Measurements from ENCODE around the gene SUGP2.
"Not testable (repeated sequence)": the region's sequence is repeated elsewhere in the genome, so short reads cannot be mapped to it uniquely, and the experiment has no call there.

The SUGP2 gene

GRCh38 chr19:19028526-19028925, 4.8 kb downstream of the SUGP2 start:
- no peak for DNase-seq

DNA sequence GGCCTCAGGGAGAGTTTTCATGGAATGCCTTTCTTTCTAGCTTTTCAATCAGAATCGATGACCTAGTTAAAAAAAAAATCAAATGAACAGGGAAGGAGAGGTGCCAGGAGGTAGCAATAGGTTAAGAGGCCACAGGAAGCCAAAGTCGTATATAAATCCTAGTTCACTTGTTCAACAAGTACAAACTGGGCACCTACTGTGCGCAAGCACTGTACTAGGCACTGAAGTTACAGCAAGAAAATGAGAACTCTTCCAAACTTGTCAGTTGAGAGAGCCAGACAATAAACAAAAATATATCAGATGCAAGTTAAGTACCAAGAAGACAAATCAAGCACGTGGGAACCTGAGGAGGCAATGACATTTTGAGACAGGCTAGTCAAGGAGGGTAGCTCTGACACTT, 6.1 kb downstream of the SUGP2 start:
- DNase-seq, result no peak

DNA sequence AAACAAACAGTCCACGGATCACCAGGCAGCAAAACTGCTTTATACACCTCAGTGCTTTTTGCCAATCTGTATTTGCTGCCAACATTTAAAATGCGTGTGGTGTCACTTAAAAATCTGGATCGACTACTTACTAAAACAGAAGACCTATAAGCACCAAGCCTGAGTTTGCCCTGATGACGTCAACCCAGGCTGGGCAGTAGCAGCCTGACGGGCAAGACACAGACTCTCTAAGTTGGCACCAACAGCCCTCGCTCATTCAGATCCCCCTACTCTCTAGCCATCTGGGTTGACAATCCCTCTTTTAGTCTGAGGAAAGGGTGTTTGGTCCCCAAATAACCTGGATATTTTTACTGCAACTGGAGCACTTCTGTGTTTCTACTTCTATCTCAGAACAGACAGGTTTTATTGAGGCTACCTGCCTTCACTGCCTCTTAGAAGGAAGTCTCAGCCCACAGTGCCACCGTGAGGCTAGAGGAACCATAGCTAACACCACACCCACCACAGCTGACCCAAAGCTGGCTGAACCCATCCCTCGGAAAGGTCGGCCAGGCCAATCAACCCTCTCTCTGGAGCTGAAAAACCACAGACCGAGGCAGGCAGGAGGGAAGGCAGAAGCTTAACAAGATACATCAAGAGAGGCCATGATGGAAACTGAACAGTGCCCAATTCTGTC, 6.9 kb downstream of the SUGP2 start:
- no peak for DNase-seq

- no peak for DNase-seq
Measured at GRCh38 chr19:19025861-19026260, 7.5 kb downstream of the SUGP2 start.

DNA sequence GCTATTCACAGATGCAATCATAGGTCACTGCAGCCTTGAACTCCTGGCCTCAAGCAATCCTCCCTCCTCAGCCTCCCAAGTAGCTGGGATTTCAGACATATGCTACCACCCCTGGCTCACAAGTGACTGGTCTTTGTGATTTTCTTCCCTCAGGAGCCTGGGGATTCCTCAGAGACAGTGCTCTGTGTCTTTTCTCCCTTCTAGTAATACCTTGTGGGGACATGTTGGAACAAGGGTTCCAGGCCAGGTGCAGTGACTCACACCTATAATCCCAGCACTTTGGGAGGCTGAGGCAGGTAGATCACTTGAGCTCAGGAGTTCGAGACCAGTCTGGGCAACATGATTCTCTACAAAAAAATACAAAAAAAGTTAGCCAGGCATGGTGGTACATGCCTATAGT, 9.9 kb downstream of the SUGP2 start:
- DNase-seq, result not testable (repeated sequence)

- DNase-seq, result no peak
Measured at GRCh38 chr19:19022380-19022961, 10.8 kb downstream of the SUGP2 start.

DNA sequence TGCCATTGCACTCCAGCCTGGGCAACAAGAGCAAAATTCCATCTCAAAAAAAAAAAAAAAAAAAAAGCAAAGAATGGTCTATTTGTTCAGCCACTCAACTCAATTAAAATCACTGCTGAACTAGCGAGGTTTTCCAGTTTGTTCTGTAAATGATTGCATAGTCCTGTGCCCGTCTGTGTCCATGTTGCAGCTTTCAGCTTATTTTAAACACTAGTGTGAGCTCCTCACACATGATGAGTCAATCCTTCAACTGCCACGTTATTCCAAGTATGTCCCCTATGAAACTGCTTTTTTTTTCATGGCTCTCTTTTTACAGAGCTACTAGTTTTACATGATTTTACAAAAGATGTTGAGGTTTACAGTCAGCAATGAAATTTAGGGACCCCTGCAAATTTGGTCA, 12.2 kb downstream of the SUGP2 start:
- DNase-seq, result no peak

GRCh38 chr19:19010551-19010950, 22.8 kb downstream of the SUGP2 start:
- no peak for DNase-seq

DNA sequence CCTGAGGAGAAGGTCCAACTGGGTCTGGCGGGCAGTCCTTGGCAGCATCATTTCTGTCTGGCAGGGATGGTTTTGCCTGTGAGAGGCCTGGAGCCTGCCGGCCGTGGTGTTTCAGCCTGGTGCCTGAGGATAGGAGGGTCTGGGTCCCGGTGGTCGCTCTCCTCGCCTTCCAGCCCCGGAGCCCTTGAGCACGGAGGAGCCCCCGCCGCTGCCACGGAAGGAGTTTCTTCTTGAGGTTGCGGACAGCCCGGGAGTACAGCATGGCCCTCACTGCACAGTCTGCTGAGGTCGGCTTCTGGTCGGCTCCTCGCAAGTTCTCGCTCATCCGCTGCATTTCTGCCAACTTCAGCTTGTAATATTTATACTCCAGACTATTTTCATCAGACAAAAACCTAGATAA, 23.4 kb downstream of the SUGP2 start:
- no peak for DNase-seq

GRCh38 chr19:19006213-19006612, 27.1 kb downstream of the SUGP2 start:
- DNase-seq, result no peak

DNA sequence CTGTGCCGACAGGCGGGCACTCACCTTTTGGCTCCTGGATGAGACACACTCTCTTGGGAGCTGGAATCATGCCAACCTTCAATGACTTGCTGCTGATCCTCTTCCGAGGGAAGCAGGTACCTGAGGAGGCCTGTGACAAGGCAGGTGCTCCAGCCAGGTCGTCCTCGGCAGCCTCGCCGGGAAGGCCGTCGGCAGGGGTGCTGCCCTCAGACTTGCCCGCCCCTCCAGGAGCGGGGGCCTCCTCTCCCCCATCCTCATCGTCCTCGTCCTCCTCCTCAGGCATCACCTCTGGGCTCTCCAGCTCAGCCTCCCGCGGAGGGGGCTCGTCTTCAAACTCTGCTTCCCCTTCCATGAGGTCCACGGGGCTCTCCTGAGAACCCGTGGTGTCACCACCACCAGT, 29.2 kb downstream of the SUGP2 start:
- DNase-seq, result no peak

DNA sequence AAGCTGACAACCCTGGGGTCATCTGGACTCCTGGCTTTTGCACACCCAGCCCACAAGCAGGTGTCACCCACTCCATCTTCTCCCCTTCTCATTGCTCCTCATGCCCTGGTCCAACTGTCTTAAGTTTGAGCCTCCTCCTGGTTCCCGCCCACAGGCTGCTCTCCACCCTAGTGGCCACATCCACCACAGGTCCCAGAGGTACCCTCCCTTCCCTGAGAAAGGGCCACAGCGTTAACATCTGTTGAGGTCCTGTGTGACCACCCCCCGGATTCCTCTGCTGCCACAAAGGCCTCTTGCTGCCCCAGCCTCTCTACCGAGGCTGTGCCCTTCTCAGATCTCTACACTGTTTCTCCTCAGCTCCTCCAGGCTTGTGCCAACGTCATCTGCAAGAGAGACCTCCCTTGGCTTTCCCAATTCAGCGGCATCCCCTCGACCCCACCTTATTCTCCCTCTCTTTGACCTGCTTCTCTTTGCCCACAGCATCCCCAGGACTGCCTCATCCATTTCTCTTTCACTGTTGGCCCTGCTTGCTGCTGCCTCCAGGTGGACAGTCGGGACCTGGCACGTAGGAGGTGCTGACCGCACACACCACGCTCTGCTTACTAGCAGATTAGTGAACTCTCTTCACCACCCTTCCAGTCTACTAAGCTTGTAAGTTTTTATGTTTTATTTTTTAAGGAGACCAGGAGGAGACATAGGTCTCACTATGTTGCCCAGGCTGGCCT, 33.3 kb downstream of the SUGP2 start:
- DNase-seq, result no peak

GRCh38 chr19:18999016-18999758, 34.1 kb downstream of the SUGP2 start:
- DNase-seq, result no peak

DNA sequence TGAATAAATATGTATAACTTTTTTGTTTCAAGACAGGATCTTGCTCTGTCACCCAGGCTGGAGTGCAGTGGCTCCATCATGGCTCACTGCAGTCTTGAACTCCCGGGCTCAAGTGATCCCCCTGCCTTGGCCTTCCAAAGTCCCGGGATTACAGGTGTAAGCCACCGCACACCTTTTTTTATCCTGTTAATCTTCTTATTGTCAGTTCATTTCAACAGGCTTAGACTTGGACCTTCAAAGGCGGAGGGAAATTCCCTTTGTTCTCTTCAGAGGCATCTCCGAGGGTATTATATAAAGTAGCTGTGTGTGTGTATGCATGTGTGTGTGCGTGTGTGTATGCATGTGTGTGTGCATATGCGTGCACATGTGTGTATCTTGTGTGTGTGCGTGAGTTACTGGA, 35.0 kb downstream of the SUGP2 start:
- no peak for DNase-seq

DNA sequence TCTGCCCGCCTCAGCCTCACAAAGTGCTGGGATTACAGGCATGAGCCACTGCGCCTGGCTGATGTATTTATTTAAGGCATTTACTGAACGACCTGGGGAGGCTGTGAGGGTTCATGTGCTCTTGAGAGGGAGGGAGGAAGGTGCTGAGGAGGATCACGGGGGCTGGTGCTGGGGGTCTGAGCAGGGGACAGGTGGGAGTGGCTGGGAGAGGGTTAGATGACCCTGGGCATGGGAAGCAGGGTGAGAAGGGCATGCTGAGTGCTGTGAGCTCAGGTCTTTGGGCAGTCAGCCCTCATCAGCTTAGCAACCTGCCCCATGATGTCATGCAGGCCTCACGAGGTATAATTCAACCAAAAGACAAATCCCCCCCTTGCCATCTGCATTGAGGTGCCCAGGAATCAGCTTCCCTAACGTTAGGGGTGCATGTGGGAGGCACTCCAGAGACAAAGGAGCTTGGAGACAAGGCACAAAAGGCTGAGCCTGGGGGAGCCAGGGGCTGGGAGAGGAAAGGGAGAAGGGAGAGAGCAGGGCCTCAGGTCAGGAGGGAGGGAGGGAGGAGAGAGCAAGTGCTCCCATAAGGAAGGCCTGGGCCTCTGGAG, 36.4 kb downstream of the SUGP2 start:
- DNase-seq, result no peak

- no peak for DNase-seq
Measured at GRCh38 chr19:18996351-18996750, 37.0 kb downstream of the SUGP2 start.

DNA sequence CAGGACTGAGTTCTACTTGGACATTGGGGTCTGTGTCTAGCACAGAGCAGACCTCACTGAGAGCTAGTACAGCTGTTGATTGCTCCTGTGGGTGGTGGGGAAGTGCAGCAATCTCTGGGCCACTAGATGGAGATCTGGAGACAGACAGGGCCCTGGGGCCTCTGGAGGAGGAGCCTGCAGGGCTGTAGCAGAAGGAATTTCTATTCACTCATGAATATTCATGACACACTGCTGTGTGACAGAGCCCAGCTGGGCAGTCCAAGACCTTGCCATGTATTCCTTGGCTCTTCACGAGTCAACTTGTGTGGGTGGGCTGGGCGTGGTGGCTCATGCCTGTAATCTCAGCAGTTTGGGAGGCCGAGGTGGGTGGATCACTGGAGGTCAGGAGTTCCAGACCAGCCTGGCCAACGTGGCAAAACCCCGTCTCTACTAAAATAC, 37.5 kb downstream of the SUGP2 start:
- no peak for DNase-seq

- no peak for DNase-seq
Measured at GRCh38 chr19:18993115-18993514, 40.2 kb downstream of the SUGP2 start.

GRCh38 chr19:18992696-18993095, 40.6 kb downstream of the SUGP2 start:
- DNase-seq, result no peak

- no peak for DNase-seq
Measured at GRCh38 chr19:18991468-18991867, 41.8 kb downstream of the SUGP2 start.

DNA sequence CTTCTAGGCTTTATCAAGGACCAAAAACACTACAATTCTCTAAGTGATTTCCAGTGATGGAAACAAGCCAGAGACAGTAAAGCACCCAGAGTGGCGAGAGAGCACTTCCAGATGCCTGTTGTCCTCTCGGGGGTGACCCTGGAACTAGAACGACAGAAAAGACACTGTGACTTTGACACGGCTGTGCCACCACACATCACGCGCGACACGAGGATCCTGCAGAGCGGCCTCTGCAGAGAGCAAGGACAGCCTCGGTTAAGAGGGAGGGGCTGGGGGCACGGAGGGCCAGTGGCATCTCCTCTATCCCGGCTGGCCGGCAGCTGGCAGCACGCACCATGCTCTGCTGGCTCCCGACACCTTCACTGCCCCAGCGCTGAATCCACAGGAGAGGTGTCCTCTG, 42.3 kb downstream of the SUGP2 start:
- no peak for DNase-seq

DNA sequence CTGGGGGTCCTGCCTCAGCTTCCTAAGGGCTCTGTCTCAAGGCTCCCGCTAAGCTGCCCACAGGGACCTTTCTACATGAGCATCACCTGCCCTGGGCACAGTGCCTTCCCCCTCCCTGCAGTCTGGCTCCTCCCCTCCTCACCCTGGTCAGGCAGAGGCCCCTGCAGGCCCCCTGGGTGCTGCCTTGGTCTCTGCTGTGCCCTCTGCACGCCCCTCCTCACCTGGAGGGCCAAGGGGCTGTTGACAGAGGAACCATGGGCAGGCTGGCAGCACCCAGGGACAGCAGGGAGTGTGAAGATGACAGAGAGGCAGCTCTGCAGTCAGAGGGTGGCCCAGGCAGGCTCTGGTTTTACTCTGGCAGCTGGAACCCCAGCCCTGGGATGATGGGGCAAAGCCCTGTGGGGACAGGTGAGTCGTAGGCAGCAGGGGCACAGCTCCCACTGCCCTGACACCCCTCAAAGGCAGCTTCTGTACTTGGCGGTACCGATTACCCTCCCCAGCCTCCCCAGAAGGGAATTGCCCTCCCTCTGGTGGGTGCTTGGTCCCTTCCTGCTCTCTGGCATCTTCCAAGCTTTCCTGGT, 43.1 kb downstream of the SUGP2 start:
- no peak for DNase-seq

- no peak for DNase-seq
Measured at GRCh38 chr19:18989316-18989715, 44.0 kb downstream of the SUGP2 start.

Data from stimulated activated CD4-positive, alpha-beta T cell treated with anti-CD3 and anti-CD28 coated beads, Interleukin-12 subunit alpha, Interleukin-12 subunit beta, amount 100 ng/mL, for 4 hours (primary cell).